ENCODE measurements around the gene ATP2A1.

GRCh38 chr16:28872952-28873351 lies 5.3 kb upstream of the ATP2A1 start:
- TF ChIP-seq CTCF (IDR thresholded peaks at IDR 0.05 in 2 of 3, conservative IDR thresholded peaks at IDR 0.05 in 1 of 3; ENCODE audit: borderline replicate concordance in 1 of 3, insufficient read depth in 1 of 3, low read depth in 2 of 3, low read length in 2 of 3) (no peak), JUND (IDR thresholded peaks at IDR 0.05) (no peak), POLR2AphosphoS5 (IDR thresholded peaks at IDR 0.05; ENCODE audit: low read depth, low read length) (no peak)

Measured in HCT116 (cell line).